PFSK-1 (cell line): Measurements from ENCODE around the gene SKI.

Experiments used
- FOXP2 ChIP-seq: optimal IDR thresholded peaks from 2 replicates; pipeline ENCODE3; 2011; ENCODE audit warnings: borderline replicate concordance, control low read depth, inconsistent platforms; ENCODE audit not compliant: insufficient read depth; ENCODE audit errors: extremely low read length, extremely low read depth
- POLR2AphosphoS5 ChIP-seq: IDR thresholded peaks from 2 replicates; pipeline ENCODE4 v1.6.1; 2012; ENCODE audit warnings: low read depth, mild to moderate bottlenecking, control low read depth, low read length, moderate library complexity

DNA sequence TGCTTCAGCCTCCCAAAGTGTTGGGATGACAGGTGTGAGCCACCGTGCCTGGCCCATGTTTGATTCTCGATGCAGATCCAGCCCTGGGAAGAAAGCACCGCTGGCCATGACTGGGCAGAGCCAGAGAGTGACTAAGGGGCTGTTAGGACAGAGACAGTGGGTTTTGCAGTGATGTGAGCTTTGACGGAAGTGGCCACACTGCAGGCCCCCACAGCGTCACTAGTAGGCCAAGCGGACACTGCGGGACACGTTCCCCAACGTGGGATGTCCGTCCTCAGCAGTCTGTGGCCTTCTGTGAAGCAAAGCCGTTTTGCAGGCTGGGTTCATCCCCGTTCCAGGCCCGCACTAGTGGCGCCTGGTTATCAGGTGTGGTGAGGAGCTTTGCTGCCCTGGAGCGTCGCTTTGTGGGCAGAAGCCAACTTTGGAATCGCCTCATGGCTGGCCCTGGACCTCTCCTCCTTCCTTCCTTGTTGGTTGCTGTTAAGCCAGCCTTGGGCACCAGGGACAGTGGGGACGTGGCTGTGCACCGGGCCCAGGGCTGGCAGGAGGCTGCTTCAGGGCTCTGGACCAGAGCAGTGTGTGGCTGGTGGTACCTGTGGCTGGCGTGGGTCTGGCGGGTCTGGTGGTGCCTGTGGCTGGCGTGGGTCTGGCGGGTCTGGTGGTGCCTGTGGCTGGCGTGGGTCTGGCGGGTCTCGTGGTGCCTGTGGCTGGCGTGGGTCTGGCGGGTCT is 41.2 kb downstream of the SKI start:
- TF ChIP-seq FOXP2 (no peak), POLR2AphosphoS5 (no peak)
